Thoracic aorta (tissue), 2 donors: ENCODE measurements around the gene ACY1. TPM values are rescaled to one million over a fixed set of nuclear protein-coding genes. Genes with fewer than 3 reads are reported as not detected.

Experiments used
- ATAC-seq: fragments of 150-250 bp; one replicate; pipeline ENCODE4 v1.8.0; 2017; ENCODE audit warnings: low read depth; ENCODE audit not compliant: insufficient number of reproducible peaks, low FRiP score
- DNase-seq: peaks from one replicate; pipeline ENCODE4 v3.0.0-alpha.2; 2020; ENCODE audit warnings: low spot score
- H3K27ac ChIP-seq, 2 donors: fragments of 200-600 bp; sonication (generic); 1 replicate in 1 of 2; 2 replicates in 1 of 2; pipeline ENCODE4 v1.5.1; 2016; ENCODE audit warnings: mild to moderate bottlenecking in 2 of 2, moderate library complexity in 2 of 2
- H3K27me3 ChIP-seq: fragments of 200-600 bp; sonication (generic); replicated peaks from 2 replicates; pipeline ENCODE4 v1.6.0; 2016; ENCODE audit warnings: mild to moderate bottlenecking; ENCODE audit not compliant: insufficient read depth
- H3K36me3 ChIP-seq: fragments of 200-600 bp; sonication (generic); one replicate; pipeline ENCODE4 v1.5.1; 2016
- H3K4me1 ChIP-seq, 2 donors: fragments of 200-600 bp; sonication (generic); 1 replicate in 1 of 2; 2 replicates in 1 of 2; pipeline versions ENCODE4 v1.5.1 to v1.6.0; 2016; ENCODE audit warnings: low read depth in 2 of 2, mild to moderate bottlenecking in 1 of 2; ENCODE audit not compliant: control insufficient read depth in 1 of 2
- H3K4me3 ChIP-seq: fragments of 200-600 bp; sonication (generic); 2 replicates; pipeline ENCODE4 v1.5.1; 2016; ENCODE audit warnings: mild to moderate bottlenecking
- H3K9me3 ChIP-seq: fragments of 200-600 bp; sonication (generic); 2 replicates; pipeline ENCODE4 v1.5.1; 2016
- total RNA-seq, 2 donors: library from RNA; depleted of rRNA; stranded (reverse); fragments of >200 nt; gene quantifications; one replicate each; pipeline versions ENCODE4 v1.1.0 to v1.2.3, GENCODE V29; 2016
- TF ChIP-seq, protein P1 (sequence below): fragments of 200-600 bp; sonication (generic); IDR thresholded peaks from one replicate; pipeline ENCODE4 v1.5.1; 2019; ENCODE audit warnings: antibody characterized with exemption

The ACY1 gene
- total RNA-seq, 2 donors from 2014 or later: 6.1 to 12.3 TPM

DNA sequence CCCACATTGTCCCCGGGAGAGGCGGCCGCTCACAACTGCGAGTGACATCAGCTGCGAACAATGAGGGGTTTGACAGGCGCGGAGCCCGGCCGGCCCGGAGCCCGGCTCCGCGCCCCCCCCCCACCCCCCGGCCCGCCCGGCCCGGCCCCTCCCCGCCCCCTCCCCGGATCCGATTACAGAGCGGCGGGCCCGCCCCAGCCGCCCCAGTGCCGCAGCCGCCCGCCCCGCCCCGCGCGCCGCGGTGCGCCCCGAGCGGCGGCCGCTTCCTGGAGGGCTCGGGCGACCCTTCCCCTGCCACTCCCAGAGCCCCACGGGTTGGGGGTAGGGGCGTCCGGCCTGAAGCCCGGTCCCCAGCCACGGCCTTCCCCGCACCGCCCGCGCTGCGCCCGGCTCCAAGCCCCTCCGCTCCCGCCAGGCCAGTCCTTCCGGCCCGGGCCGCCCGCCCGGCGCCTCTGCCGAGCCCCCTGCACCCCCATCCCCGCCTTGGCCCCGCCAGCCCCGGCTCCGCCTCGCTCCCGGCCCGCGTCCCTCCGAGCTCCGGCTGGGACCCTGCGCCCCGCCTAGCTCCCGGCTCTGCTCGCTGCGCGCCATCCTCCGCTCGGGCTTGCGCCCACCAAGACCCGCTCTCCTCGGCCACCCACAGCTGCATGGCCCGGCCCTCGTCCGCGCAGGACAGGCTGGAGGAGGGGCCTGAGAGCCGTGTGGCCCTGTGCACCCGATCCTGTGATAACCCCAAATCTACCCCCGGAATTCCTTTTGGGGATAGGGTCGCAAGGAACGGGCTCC, 15.8 kb upstream of the ACY1 start, which contains the start of gene PCBP4:
TSS of gene PCBP4 (minus strand) at position 71 of the 786 bp plus-strand sequence. CDS start 6,214 bp downstream, outside the sequence.
- Histone ChIP-seq H3K27ac (peak within 1 kb of the TSS; percentile 91 to 98), H3K27me3 (no peaks in the 10 kb centered on the region), H3K9me3 (no peaks in the 10 kb centered on the region), H3K4me1 (peaks cover 35 to 51% of the 10 kb centered on the region in 2 donors), H3K36me3 (no peaks in the 10 kb centered on the region), H3K4me3 (peak within 1 kb of the TSS; percentile 98)
- DNase-seq: no peak
- peak; percentile 67 for ATAC-seq
- TF ChIP-seq, protein P1, sequence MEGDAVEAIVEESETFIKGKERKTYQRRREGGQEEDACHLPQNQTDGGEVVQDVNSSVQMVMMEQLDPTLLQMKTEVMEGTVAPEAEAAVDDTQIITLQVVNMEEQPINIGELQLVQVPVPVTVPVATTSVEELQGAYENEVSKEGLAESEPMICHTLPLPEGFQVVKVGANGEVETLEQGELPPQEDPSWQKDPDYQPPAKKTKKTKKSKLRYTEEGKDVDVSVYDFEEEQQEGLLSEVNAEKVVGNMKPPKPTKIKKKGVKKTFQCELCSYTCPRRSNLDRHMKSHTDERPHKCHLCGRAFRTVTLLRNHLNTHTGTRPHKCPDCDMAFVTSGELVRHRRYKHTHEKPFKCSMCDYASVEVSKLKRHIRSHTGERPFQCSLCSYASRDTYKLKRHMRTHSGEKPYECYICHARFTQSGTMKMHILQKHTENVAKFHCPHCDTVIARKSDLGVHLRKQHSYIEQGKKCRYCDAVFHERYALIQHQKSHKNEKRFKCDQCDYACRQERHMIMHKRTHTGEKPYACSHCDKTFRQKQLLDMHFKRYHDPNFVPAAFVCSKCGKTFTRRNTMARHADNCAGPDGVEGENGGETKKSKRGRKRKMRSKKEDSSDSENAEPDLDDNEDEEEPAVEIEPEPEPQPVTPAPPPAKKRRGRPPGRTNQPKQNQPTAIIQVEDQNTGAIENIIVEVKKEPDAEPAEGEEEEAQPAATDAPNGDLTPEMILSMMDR: no peak

DNA sequence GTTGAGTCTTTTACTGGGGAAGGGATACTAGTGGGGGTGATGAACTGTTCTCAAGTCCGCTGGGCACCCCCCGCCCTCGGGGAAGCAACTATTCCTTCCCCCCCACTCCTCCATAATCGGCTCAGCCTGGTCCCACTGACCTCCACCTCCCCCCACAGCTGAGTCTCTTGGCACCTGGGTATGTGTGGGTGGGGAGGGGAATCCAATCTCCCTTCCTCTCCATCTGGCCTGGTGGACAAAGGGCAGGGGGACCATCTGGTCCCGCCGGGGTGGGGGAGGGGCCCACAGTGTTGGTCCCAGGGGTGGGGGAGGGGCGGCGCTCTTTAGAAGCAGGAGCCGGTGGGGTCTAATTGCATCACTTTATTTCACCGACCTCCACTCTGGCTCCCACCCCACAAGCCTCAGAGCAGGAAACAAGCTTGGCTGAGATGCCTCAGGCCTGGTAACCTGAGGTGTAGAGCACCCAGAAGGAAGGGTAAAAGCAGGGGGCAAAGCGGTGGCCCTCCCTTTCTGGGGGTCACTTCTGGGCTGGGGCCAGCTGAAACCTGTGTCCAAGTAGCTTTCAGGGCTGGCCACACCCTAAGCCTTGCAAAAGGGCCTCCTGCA, 15.1 kb upstream of the ACY1 start:
- TF ChIP-seq, protein P1: no peak
- H3K36me3 ChIP-seq: no peaks in the 10 kb centered on the region
- no peaks in the 10 kb centered on the region for H3K9me3 ChIP-seq
- DNase-seq (no peak), ATAC-seq (no peak)
- peak overlapping the region; percentile 98 for H3K4me3 ChIP-seq
- peaks cover 35 to 49% of the 10 kb centered on the region in 2 donors for H3K4me1 ChIP-seq
- H3K27me3 ChIP-seq: no peaks in the 10 kb centered on the region
- H3K27ac ChIP-seq: peak overlapping the region; percentile 90 to 98

DNA sequence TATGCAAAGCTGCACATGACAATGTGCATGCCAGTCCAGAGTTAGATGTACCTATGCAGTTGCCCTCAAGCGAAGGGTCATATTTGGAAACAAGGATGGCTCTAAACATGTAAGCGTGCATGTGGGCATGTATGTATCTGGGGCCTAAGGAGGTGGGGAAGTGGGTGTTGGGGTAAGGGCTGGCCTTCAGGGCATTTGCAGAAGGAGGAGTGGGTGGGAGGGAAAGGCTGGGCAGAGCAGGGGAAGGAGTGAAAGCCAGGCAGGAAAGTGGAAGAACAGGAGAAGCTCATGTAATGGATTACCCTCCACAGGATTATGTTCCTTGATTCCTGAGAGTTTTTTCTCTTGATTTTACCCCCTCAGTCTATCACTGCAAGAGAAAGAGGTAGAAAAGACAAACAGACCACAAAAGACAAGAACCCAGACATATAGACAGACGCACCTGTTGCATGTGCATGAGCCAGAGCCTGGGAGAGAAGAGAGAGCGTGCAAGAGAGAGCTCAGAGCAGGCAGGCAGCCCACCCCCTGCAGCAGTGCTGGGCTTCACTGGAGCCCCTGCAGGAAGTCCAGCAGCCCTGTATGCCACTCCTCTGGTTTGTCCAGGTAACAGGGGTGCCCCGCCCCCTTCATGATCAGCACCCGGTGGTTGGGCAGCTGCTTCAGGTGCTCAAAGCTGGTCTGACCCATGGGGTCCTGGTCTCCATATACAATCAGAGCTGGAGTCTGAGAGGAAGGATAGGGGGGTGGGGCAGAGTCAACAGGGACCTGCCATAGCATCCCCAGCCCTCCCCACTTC, 14.3 kb upstream of the ACY1 start:
- no peak overlapping the region for H3K4me3 ChIP-seq
- no peak overlapping the region for H3K27ac ChIP-seq
- peaks cover 33 to 44% of the 10 kb centered on the region in 2 donors for H3K4me1 ChIP-seq
- H3K27me3 ChIP-seq: no peaks in the 10 kb centered on the region
- ATAC-seq (no peak), DNase-seq (no peak)
- TF ChIP-seq, protein P1: no peak
- H3K36me3 ChIP-seq: no peaks in the 10 kb centered on the region
- no peaks in the 10 kb centered on the region for H3K9me3 ChIP-seq

DNA sequence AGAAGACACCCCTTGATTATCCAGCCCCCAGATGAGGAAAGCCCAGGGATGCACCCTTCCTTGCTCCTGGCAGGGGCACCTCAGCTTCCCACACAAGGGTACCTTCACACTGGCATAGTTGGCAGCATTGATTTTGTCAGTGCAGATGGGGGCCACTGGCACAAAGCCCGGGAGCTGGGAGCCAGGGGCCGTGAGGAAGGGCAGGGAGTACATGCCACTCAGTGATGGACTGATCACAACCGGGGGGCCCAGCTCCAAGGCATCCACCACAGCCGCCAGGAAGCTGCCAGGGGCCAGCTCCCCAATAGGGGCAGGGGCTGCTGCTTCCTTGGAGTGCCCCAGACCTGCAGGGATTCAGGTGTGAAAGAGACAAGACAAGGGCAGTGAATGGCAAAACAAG, 13.5 kb upstream of the ACY1 start:
- Histone ChIP-seq H3K9me3 (no peaks in the 10 kb centered on the region), H3K36me3 (no peaks in the 10 kb centered on the region), H3K4me1 (peaks cover 31 to 44% of the 10 kb centered on the region in 2 donors), H3K27ac (no peak overlapping the region), H3K27me3 (no peaks in the 10 kb centered on the region), H3K4me3 (no peak overlapping the region)
- DNase-seq (no peak), ATAC-seq (no peak)
- TF ChIP-seq, protein P1: no peak
